HG03095 (cell line): ENCODE data around the gene C1GALT1.
"Not testable (repeated sequence)": the region's sequence is repeated elsewhere in the genome, so short reads cannot be mapped to it uniquely, and the experiment has no call there.

Source experiments
- ATAC-seq: cut with Tn5 transposase; IDR thresholded peaks from one replicate; pipeline ENCODE4 v1.9.1; 2021; ENCODE audit warnings: moderate library complexity; ENCODE audit not compliant: unreplicated experiment

C1GALT1 gene

DNA sequence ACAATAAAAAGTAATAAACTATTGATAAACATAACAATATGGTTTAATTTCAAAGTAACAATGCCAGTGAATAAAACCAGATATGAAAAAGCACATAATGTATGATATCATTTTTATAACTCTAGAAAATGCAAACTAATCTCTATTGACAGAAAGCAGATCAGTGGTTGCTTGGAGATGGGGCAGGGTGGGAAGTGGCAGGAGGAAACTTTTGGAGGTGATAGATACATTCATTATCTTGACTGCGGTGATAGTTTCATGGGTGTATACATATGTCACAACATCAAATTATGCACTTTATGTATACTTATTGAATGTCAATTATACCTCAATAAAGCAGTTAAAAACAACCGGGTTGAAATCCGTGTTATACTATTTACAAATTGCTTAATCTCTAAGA is 16.0 kb upstream of the C1GALT1 start:
- ATAC-seq = no peak

DNA sequence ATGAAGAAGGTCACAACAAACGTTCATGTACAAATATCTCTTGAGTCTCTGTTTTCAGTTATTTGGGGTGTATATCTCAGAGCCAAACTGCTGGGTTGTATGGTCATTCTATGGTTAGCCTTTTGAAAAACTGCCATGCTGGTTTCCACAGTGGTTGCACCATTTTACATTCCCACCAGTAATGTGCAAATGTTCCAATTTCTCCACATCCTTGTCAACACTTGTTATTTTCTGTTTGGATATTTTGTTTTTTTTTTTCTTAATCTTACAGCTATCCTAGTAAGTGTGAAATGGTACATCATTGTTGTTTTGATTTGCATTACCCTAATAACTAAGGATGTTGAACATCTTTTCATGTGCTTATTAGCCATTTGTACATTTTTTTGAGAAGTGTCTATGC is 13.0 kb upstream of the C1GALT1 start:
- no peak for ATAC-seq

DNA sequence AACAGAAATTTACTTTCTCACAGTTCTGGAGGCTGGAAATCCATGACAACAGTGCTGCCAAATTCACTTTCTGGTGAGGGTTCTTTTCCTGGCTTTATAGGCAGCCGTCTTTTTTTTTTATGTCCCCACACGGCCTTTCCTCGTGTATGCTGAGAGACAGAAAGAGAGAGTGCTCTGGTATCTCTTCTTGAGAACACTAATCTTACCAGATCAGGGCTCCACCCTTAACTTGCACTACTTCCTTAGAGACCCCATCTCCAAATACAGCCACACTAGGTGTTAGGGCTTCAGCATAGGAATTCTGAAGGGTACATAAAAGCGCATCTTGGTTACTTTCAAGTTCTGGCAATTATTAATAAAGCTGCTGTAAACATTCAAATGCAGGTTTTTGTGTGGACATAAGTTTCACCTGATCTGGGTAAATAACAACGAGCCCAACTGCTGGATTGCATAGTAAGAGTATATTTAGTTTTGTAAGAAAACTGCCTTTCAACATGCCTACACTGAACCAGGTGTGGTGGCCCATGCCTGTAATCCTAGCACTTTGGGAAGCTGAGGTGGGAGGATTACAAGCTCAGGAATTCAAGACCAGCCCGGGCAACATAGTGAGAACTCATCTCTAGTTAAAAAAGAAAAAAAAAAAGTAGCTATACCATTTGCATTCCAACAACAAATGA is 8.2 kb upstream of the C1GALT1 start:
- no peak for ATAC-seq

DNA sequence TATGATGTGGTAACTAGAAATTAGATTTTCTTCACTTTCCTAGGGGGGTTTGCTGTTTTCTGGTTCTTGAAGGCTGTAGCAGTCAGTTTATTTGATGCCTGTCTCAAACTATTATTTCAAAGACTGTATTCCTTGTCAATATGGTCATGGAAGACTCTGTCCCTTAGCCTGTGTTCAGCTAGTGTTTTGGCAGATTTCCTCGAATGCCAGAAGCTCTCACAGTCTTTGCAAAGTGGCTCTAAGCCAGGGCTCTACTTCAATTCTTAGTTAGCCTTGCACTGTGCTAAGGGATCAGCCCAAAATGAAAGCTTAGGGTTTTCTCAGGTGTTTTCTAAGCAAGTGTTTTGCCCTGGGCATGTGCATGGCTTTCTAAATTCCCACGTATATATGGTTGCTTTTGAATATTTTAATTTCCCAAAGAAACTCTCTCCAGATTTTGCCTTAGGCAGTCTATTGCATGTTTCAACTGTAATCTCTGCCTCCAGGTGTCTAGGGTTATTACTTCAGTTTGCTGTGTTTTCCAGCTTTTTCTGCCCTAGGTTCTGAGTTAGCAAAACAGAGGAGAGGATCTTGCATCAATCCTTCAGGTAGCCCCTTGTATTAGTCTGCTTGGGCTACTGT is 7.2 kb upstream of the C1GALT1 start:
- no peak for ATAC-seq

DNA sequence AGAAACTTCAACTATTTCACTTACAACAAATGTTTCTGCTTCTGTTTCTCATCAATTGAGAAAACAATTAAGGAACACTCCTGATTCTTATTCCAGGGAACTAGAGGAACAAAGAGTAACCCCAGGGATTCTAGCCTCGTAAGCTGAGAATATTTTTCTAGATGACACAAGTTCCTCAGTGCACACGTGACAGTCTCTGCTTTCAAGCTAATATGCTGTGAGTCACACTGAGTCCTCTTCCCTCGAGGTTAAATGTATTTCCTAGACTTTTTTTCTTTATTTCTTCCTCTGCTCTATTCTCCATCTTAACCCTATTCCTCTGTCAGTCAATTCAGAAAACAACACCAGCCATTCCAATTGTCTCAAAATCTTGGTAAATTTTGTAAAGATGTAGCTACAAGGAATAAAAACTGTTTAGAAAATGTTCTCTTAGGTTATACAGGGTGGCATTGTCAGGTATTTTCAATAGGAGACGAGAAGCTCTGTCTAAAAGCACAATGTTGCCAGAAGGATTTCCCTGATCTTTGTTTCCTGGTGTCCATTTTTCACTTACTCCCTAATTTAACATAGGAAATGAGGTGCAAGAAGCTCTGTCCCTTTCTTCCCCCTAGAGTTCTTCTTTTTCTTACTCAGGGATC is 5.8 kb upstream of the C1GALT1 start:
- ATAC-seq = no peak

DNA sequence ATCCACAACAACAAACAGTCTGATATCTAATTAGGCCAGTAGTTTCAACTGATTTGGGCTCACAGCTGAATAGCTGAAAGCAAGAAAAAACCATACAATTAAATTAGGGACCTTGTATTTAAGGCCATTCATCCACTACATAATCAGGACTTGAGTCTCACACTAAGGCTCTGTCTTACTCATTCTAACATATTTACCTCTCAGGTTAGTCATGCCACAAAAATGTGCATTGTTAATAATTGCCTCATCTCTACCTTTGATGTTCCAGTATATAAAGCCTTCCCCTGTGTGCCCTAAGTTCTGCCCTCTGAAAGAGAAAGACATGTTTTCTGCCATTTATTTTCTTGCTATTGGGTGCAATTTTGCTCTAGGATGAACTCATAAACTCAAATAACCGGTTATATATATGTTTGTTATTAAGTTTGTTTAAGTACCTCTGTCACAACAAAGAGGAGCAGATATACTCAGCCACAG is 5.3 kb upstream of the C1GALT1 start:
- no peak for ATAC-seq

DNA sequence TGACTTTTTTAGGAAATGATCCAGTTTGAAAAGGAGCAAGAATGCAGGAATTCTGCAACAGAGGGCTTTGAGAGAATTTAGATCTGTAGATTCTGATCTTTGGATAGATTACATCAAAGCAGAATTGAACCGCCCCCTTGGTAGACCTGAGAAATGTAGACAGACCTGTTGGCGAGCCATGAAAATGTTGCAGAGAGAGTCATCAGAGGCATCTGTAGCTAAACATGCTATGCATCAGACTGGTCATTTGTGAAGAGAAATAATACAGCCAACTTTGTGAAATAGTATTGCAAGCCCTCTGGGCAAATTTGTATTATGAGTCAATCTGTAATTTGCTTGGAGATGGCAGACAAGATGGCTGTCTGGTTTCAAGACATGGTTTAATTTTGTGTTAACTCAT is 4.3 kb upstream of the C1GALT1 start:
- no peak for ATAC-seq

DNA sequence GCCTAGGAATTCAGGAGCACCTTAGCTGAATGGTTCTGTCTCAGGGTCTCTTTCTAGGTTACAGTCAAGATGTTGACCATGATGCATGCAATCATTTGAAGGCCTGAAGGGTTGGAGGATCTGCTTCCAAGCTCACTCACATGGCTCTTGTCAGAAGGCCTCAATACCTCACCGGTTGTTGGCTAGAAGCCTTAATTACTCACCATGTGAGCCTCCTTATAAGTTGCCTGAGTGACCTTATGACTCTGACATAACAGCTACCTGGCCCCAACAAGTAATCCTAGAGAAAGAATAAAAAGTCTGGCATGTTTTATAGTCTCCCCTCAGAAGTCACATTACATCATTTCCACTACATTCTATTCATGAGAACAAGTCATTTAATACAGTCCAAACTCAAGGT is 3.4 kb upstream of the C1GALT1 start:
- ATAC-seq = no peak

DNA sequence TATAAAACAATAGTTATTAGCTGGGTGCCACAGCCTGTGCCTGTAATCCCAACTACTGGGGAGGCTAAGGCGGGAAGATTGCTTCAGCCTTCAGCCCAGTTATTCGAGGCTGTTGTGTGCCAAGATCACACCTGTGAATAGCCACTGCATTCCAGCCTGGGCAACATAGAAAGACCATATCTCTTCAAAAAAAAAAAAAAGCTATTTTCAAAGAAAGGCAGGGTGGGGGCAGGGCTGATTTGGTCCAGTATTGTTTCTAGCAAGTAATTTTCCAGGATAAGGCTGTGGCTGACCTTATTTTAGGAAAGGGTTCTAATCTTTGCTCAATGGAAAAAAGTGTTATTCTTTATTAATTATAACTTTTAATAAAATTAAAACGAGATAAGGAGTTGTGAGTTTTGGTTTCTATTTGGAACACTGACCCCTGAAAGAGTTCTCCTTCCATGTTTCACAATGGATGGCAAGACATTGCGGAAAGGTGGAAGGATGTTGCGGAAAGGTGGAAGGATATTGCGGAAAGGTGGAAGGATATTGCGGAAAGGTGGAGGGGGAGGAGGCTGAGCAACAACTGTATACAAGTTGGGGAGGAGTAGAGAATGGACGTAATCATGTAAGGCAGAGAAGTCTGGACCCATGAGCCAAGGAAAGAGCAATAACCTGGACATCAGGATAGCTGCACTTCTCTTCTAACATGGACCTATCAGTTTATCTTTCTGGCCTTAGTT is 1.5 kb upstream of the C1GALT1 start:
- no peak for ATAC-seq

DNA sequence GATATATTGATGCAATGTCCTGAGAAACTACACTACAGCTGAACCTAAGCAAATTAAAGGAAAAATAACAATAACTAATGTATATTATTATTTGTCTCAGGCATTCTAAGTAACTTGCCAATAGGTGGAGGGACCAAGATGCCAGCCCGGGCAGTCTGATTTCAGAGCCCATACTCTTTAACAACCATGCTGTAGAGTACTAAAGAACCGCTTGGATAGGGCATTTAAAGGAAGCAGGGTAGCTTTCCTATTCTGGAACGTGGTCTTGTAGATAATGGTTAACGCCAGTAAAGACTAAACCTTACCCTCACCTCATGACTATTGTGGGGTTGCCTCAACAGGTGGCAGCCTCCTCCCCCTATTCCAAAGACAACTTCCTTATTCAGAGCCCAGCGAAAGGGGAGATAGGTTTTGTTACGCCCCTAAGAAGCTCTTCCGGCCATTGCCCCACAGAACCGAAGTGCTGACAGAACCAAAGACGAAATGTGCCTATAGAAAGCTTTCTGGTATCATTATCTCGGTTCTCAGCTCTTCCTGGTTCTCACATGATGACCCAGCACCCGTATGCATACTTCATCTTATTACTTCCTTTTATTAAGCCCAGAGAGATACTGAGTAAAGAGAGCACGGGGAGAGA is 707 bp upstream of the C1GALT1 start:
- ATAC-seq = peak; percentile 38

DNA sequence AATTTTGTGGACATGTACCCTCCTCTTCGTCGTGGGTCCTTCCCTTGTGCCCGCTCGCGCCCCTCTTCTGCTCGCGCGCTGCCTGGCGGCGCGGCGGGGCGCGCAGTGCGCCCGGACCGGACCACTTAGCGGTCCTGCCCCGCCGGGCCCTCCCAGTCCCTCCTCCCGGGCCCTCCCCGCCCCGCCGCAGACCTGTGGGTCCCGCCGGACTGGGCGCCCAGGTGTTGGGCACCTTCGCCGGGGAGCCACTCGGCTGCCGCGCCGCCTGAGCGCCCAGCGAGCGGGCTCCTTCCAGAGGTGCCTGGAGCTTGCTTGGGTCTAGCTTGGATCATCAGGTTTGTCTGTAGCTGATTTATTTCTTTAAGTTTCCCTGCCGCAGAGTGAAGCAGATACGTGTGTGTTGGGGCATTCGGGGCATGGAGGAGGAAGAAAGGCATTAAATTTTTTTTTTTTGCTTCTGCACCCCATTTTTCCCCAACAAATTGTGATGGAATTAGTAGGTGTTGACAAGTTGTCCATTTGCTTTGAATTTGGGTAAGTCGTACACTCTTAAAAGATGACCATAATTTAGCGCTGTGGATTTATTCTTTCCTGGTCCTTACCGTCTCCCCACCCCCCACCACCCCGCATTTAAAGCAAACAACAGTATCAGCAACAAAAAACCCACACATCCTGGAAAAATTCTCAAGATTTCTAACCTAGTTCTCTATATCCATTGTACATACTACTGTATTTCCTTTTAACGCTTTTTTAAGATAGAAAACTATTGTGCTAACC is 905 bp downstream of the C1GALT1 start:
- peak; percentile 25 for ATAC-seq

DNA sequence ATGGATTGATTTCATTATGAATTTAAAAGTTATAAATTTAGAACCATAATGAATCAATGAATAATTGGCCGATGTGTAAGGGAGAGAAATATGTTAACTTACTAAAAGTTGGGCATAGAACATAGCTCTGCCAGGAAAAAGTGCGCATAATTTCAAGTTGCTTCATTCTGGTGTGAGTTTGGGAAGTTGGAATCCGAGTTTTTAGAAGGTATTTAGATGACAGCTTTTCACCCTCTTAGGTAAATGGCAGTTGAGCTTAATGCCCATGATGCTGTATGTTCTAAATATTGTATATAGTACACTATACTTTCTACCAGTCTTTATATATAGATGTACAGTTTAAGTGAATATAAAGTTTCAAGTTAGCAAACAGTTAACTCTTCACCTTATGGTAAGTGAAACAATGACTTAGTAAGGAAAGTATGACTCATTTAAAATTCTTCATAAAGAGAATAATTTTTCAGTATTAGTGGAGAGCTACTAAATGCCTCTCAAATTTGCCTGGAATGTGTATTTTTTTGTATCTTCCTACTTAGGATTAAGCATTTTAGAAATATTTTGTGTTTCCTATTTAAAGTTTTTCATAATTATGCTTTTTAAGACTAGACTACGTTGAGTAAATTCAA is 1.6 kb downstream of the C1GALT1 start:
- ATAC-seq = no peak

DNA sequence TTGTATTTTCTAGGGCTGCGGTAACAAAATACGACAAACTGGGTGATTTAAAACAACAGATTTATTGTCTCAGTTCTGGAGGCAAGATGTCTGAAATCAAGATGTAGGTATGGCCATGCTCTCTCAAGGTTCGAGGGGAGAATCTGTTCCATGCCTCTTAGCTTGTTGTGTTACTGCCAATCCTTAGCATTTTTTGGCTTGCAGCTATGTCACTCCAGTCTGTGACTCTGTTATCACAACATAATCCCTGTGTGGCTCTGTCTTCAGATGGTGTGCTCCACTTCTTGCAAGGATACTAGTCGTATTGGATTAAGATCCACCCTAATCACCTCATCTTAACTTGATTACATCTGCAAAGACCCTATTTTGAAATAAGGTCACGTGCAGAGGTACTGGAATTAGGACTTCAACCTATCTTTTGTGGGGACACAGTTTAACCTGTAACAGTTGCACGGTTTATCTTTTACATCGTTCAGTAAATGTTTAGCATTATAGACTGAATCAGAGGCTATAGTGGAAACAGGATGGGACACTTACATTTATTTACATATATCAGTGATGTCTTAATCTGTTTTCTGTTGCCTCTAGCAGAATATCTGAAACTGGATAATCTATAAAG is 3.1 kb downstream of the C1GALT1 start:
- no peak for ATAC-seq

DNA sequence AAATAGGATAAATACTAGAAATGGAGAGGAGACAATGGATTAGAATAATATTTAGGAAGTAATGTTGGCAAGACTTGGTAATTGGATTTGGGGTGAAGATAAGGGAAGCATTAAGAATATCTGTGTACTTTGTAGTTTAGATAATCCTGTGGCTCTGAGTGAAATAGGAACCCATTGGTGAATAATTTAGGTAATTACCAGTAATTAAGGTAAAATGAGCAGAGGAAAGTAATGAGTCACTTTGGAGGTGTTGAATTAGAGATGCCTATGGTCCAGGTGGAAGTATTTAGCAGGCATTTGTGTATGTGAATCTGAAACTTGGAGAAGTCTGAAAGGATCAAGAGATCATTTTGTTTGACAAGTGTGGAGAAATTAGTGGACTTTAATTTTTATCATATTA is 5.7 kb downstream of the C1GALT1 start:
- no peak for ATAC-seq

DNA sequence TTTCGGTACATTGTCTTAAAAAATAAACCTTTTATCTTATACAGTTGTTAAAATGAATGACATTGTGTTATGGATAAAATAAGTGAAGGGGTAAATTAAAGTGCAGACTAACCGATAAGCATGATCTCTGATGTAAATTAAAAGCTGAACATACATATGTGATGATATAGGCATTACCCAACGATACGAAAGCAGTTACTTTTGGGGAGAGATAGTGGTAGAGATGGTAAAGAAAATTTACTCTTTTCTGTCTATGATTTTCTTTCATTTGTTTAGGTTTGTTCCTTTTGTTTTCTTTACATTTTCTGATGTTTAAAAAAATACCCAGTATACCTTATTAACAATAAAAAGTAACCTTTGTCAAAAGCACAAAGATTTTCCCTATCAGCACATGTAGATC is 6.4 kb downstream of the C1GALT1 start:
- no peak for ATAC-seq

DNA sequence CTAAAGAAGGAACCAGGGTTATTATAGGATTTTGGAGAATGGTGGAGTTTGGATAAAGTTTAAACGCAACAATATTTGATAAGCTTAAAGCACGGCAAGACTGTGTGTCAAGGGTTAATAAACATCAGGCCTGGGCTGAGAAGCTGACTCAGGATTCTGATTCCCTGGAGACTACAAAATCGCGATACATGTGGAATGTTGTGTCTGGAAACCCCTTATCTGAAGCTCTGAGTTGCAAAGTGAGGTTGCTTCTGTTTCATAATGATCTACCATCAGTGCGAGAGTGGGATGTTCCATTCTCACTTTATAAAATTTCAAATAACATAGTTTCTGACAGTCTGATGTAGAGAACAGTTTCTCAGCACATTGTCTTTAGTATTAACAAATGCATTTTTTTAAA is 7.8 kb downstream of the C1GALT1 start:
- ATAC-seq = no peak

DNA sequence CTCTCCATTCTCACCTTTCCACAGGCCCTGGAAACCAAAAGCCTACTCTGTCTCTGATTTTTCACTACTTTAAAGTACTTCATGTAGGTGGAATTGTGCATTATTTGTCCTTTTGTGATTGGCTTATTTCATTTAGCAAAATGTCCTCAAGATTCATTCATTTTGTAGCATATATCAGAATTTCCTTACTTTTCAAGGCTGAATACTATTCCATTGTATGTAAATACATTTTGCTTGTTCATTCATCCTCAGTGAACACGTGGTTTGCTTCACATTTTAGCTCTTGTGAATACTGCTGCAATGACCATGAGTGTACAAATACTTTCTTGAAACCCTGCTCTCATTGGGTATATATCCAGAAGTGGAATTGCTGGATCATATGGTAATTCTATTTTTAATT is 8.8 kb downstream of the C1GALT1 start:
- ATAC-seq = no peak

DNA sequence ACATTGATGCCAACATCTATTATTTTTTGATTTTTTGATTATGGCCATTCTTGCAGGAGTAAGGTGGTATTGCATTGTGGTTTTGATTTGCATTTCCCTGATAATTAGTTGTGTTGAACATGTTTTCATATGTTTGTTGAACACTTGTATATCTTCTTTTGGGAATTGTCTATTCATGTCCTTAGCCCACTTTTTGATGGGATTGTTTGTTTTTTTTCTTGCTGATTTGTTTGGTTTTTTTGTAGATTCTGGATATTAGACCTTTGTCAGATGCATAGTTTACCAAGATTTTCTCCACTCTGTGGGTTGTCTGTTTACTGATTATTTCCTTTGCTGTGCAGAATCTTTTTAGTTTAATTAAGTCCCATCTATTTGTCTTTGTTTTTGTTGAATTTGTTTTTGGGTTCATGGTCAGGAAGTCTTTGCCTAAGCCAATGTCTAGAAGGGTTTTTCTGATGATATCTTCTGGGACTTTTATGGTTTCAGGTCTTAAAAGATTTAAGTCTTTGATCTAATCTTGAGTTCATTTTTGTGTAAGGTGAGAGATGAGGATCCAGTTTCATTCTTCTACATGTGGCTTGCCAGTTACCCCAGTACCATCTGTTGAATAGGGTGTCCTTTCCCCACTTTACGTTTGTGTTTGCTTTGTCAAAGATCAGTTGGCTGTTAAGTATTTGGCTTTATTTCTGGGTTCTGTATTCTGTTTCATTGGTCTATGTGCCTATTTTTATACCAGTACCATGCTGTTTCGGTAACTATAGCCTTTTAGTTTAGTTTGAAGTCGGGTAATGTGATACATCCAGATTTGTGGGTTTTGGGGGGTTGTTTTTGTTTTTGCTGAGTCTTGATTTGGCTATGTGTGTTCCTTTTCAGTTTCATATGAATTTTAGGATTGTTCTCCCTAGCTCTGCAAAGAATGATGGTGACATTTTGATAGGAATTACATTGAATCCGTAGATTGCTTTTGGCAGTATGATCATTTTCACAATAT is 10.7 kb downstream of the C1GALT1 start:
- not testable (repeated sequence) for ATAC-seq
